ENCODE measurements around the gene RGS3.

RGS3 gene

GRCh38 chr9:113577525-113578261 lies 114.2 kb downstream of the RGS3 start:
- DNase-seq (ENCODE audit: low read depth), result no peak
- H3K4me3 ChIP-seq (ENCODE audit: low read depth, low read length), result no peak overlapping the region

GRCh38 chr9:113578279-113578865 lies 114.8 kb downstream of the RGS3 start:
- no peak overlapping the region for H3K4me3 ChIP-seq (ENCODE audit: low read depth, low read length)

GRCh38 chr9:113578882-113579282 lies 115.4 kb downstream of the RGS3 start:
- no peak overlapping the region for H3K4me3 ChIP-seq (ENCODE audit: low read depth, low read length)
- DNase-seq (ENCODE audit: low read depth), result peak; percentile 92

More at GRCh38 chr9:113578279-113578865, 114.8 kb downstream of the RGS3 start:
- no peak for DNase-seq (ENCODE audit: low read depth)

GRCh38 chr9:113579283-113580040 lies 115.9 kb downstream of the RGS3 start:
- H3K4me3 ChIP-seq (ENCODE audit: low read depth, low read length), result no peak overlapping the region
- no peak for DNase-seq (ENCODE audit: low read depth)

- H3K4me3 ChIP-seq (ENCODE audit: low read depth, low read length), result no peak overlapping the region
- no peak for DNase-seq (ENCODE audit: low read depth)
Observed at GRCh38 chr9:113580041-113580953, 116.8 kb downstream of the RGS3 start.

- H3K4me3 ChIP-seq (ENCODE audit: low read depth, low read length), result no peak overlapping the region
- DNase-seq (ENCODE audit: low read depth), result no peak
Observed at GRCh38 chr9:113580954-113581311, 117.4 kb downstream of the RGS3 start.

GRCh38 chr9:113581865-113582697 lies 118.6 kb downstream of the RGS3 start:
- DNase-seq (ENCODE audit: low read depth), result no peak
- H3K4me3 ChIP-seq (ENCODE audit: low read depth, low read length), result no peak overlapping the region

GRCh38 chr9:113582698-113583200 lies 119.2 kb downstream of the RGS3 start:
- no peak for DNase-seq (ENCODE audit: low read depth)

GRCh38 chr9:113583511-113584427 lies 120.2 kb downstream of the RGS3 start:
- no peak overlapping the region for H3K4me3 ChIP-seq (ENCODE audit: low read depth, low read length)
- DNase-seq (ENCODE audit: low read depth), result no peak

More at GRCh38 chr9:113582698-113583200, 119.2 kb downstream of the RGS3 start:
- H3K4me3 ChIP-seq (ENCODE audit: low read depth, low read length), result no peak overlapping the region

- H3K4me3 ChIP-seq (ENCODE audit: low read depth, low read length), result no peak overlapping the region
- no peak for DNase-seq (ENCODE audit: low read depth)
Observed at GRCh38 chr9:113584428-113585084, 121.0 kb downstream of the RGS3 start.

- no peak for DNase-seq (ENCODE audit: low read depth)
- H3K4me3 ChIP-seq (ENCODE audit: low read depth, low read length), result no peak overlapping the region
Observed at GRCh38 chr9:113585085-113585442, 121.5 kb downstream of the RGS3 start.

GRCh38 chr9:113585555-113585954 lies 122.0 kb downstream of the RGS3 start:
- DNase-seq (ENCODE audit: low read depth), result no peak
- no peak overlapping the region for H3K4me3 ChIP-seq (ENCODE audit: low read depth, low read length)

GRCh38 chr9:113587471-113588031 lies 124.0 kb downstream of the RGS3 start:
- no peak overlapping the region for H3K4me3 ChIP-seq (ENCODE audit: low read depth, low read length)
- DNase-seq (ENCODE audit: low read depth), result no peak

- no peak for DNase-seq (ENCODE audit: low read depth)
- no peak overlapping the region for H3K4me3 ChIP-seq (ENCODE audit: low read depth, low read length)
Observed at GRCh38 chr9:113588242-113588810, 124.8 kb downstream of the RGS3 start.

- H3K4me3 ChIP-seq (ENCODE audit: low read depth, low read length), result no peak overlapping the region
- no peak for DNase-seq (ENCODE audit: low read depth)
Observed at GRCh38 chr9:113588936-113589335, 125.4 kb downstream of the RGS3 start.

GRCh38 chr9:113589407-113589806 lies 125.9 kb downstream of the RGS3 start:
- H3K4me3 ChIP-seq (ENCODE audit: low read depth, low read length), result no peak overlapping the region
- no peak for DNase-seq (ENCODE audit: low read depth)
